Upper lobe of left lung (tissue), 6 donors: ENCODE measurements around the gene HIGD1A. TPM values are rescaled to one million over a fixed set of nuclear protein-coding genes. Genes with fewer than 3 reads are reported as not detected.

ENCODE experiments used
- ATAC-seq, 2 donors: fragments of 200-7000 bp; cut with Tn5 transposase; one replicate each; pipeline ENCODE4 v1.9.1; 2022; ENCODE audit warnings: mild to moderate bottlenecking in 2 of 2, moderate library complexity in 2 of 2; ENCODE audit not compliant: low FRiP score in 2 of 2
- DNase-seq, 2 donors: peaks; one replicate each; pipeline ENCODE4 v3.0.0-alpha.2; 2019 to 2020
- H3K27ac ChIP-seq, 4 donors: fragments of 200-600 bp; sonication (generic); one replicate each; pipeline ENCODE4 v1.5.1; 2016 to 2019
- H3K27me3 ChIP-seq, 4 donors: fragments of 200-600 bp; sonication (generic); one replicate each; pipeline ENCODE4 v1.5.1; 2017 to 2019
- H3K36me3 ChIP-seq, 4 donors: fragments of 200-600 bp; sonication (generic); one replicate each; pipeline ENCODE4 v1.5.1; 2016 to 2019
- H3K4me1 ChIP-seq, 4 donors: fragments of 200-600 bp; sonication (generic); one replicate each; pipeline ENCODE4 v1.5.1; 2018 to 2019
- H3K4me3 ChIP-seq, 4 donors: fragments of 200-600 bp; sonication (generic); one replicate each; pipeline ENCODE4 v1.5.1; 2017 to 2019; ENCODE audit warnings: mild to moderate bottlenecking in 2 of 4, moderate library complexity in 1 of 4
- H3K9me3 ChIP-seq, 4 donors: fragments of 200-600 bp; sonication (generic); one replicate each; pipeline ENCODE4 v1.5.1; 2018 to 2019
- EP300 ChIP-seq, 4 donors: sonication (generic); formaldehyde crosslinking; IDR thresholded peaks; one replicate each; pipeline ENCODE4 v1.5.1; 2017; ENCODE audit warnings: antibody characterized with exemption in 4 of 4, control low read depth in 2 of 4
- POLR2A ChIP-seq, 4 donors: fragments of 450-650 bp; IDR thresholded peaks; one replicate each; pipeline ENCODE4 v1.5.1; 2016 to 2017; ENCODE audit warnings: antibody characterized with exemption in 4 of 4, mild to moderate bottlenecking in 2 of 4
- POLR2AphosphoS5 ChIP-seq, 2 donors: sonication (generic); formaldehyde crosslinking; IDR thresholded peaks; one replicate each; pipeline ENCODE4 v1.5.1; 2017; ENCODE audit warnings: antibody characterized with exemption in 2 of 2
- WGBS, 2 donors: methylation state at CpG; one replicate each; pipeline ENCODE4 v1.1.5; 2017 to 2018; 5-methylcytosine and 5-hydroxymethylcytosine counted together
- total RNA-seq, 6 donors: library from RNA; depleted of rRNA in 4 of 6; stranded (reverse); fragments of >200 nt in 4 of 6; gene quantifications; one replicate each; pipeline versions ENCODE4 v1.1.0 to v1.2.1, GENCODE V29; 2016 to 2021
- TF ChIP-seq, protein P1 (sequence below), 6 experiments: fragments of 450-650 bp in 4 of 6; fragments of 200-600 bp in 2 of 6; sonication (generic) in 2 of 6; IDR thresholded peaks; one replicate each; pipeline ENCODE4 v1.5.1; 2016 to 2019; ENCODE audit warnings: antibody characterized with exemption in 6 of 6
- donor health status: DM: no; HTN: no; CAD: no; lungs with moderate emphysema.
- donor health status: DM: no; HTN: yes; CAD: no; lungs with severe emphysema.

The HIGD1A gene
- total RNA-seq, 6 donors from 2014 or later: 26.2 to 108 (median 73.3) TPM

- H3K27me3 ChIP-seq: no peaks in the 10 kb centered on the region
- H3K36me3 ChIP-seq: no peaks in the 10 kb centered on the region
- H3K4me3 ChIP-seq: no peak overlapping the region
- ATAC-seq (no peak), DNase-seq (no peak)
- peaks cover 7 to 17% (median 9%) of the 10 kb centered on the region in 4 donors for H3K4me1 ChIP-seq
- H3K27ac ChIP-seq: no peak overlapping the region
- no peak for TF ChIP-seq POLR2AphosphoS5 (IDR thresholded peaks at IDR 0.05)
- TF ChIP-seq, protein P1, sequence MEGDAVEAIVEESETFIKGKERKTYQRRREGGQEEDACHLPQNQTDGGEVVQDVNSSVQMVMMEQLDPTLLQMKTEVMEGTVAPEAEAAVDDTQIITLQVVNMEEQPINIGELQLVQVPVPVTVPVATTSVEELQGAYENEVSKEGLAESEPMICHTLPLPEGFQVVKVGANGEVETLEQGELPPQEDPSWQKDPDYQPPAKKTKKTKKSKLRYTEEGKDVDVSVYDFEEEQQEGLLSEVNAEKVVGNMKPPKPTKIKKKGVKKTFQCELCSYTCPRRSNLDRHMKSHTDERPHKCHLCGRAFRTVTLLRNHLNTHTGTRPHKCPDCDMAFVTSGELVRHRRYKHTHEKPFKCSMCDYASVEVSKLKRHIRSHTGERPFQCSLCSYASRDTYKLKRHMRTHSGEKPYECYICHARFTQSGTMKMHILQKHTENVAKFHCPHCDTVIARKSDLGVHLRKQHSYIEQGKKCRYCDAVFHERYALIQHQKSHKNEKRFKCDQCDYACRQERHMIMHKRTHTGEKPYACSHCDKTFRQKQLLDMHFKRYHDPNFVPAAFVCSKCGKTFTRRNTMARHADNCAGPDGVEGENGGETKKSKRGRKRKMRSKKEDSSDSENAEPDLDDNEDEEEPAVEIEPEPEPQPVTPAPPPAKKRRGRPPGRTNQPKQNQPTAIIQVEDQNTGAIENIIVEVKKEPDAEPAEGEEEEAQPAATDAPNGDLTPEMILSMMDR (IDR thresholded peaks at IDR 0.05): no peak
- TF ChIP-seq POLR2A (IDR thresholded peaks at IDR 0.05): no peak
- TF ChIP-seq EP300 (IDR thresholded peaks at IDR 0.05): no peak
- WGBS, 2 donors: 54 to 77% methylated on average over 1 of the region's 1 CpG
- no peaks in the 10 kb centered on the region for H3K9me3 ChIP-seq
These were observed 33.0 kb downstream of the HIGD1A start for GRCh38 chr3:42771271-42771670.

- Histone ChIP-seq H3K4me3 (no peak overlapping the region), H3K36me3 (no peaks in the 10 kb centered on the region), H3K27me3 (no peaks in the 10 kb centered on the region), H3K4me1 (peaks cover 7 to 22% (median 16%) of the 10 kb centered on the region in 4 donors), H3K9me3 (no peaks in the 10 kb centered on the region), H3K27ac (no peak overlapping the region)
- 95 to 100% methylated on average over 5 to 28 of the region's 28 CpGs for WGBS, 2 donors
- TF ChIP-seq POLR2A (IDR thresholded peaks at IDR 0.05): no peak
- TF ChIP-seq EP300 (IDR thresholded peaks at IDR 0.05): no peak
- no peak for TF ChIP-seq POLR2AphosphoS5 (IDR thresholded peaks at IDR 0.05)
- TF ChIP-seq, protein P1 (IDR thresholded peaks at IDR 0.05): no peak
- DNase-seq (peak in 1 of 2 donors; percentile 78), ATAC-seq (no peak)
These were observed 34.7 kb downstream of the HIGD1A start for GRCh38 chr3:42769477-42770131.

DNA sequence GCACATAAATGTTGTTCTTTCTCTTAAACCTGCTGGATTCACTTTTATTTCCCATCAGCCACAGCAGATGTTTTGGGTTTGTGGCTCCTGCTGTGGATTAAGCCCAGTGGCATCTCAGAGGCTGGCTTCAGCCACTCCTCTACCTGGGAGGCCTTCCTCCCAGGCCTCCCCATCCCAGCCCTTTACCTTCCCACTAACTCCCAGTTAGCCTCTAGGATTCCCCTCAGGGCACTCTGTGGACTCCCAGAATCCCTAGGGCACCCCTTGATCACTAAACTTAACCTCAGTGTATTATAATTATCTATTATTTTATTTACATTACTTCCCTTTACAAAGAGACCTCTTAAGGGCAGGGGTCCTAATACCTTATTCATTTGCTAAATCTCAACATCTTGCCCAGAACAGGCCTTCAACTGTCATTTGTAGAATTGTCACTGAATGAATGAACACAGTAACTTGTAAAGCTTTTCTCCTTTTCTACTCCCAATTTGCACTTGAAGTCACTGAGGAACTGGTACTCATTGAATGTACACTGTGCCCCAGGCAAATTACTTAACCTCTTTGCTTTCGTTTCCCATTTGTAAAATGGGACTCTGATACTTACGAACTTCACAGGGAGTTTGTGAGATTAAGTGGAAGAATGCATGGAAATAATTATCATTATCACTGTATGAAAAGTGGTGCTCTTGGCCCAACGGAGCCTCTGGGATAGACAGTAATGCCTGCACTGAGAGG is 39.6 kb downstream of the HIGD1A start:
- Histone ChIP-seq H3K4me1 (peaks cover 12 to 26% (median 19%) of the 10 kb centered on the region in 4 donors), H3K4me3 (no peak overlapping the region), H3K27ac (peak overlapping the region in 2 of 4 donors; percentile 44 to 46), H3K9me3 (no peaks in the 10 kb centered on the region), H3K36me3 (no peaks in the 10 kb centered on the region), H3K27me3 (no peaks in the 10 kb centered on the region)
- WGBS, 2 donors: 56 to 81% methylated on average over 3 of the region's 3 CpGs
- no peak for ATAC-seq
- no peak for DNase-seq
- TF ChIP-seq EP300 (IDR thresholded peaks at IDR 0.05): no peak
- TF ChIP-seq POLR2AphosphoS5 (IDR thresholded peaks at IDR 0.05): no peak
- TF ChIP-seq, protein P1 (IDR thresholded peaks at IDR 0.05): no peak
- no peak for TF ChIP-seq POLR2A (IDR thresholded peaks at IDR 0.05)

GRCh38 chr3:42764115-42764514 is 40.2 kb downstream of the HIGD1A start:
- Histone ChIP-seq H3K27ac (peak overlapping the region in 2 of 4 donors; percentile 46 to 62), H3K4me1 (peaks cover 12 to 26% (median 19%) of the 10 kb centered on the region in 4 donors), H3K4me3 (no peak overlapping the region), H3K36me3 (no peaks in the 10 kb centered on the region), H3K27me3 (no peaks in the 10 kb centered on the region), H3K9me3 (no peaks in the 10 kb centered on the region)
- TF ChIP-seq POLR2A (IDR thresholded peaks at IDR 0.05) (no peak), POLR2AphosphoS5 (IDR thresholded peaks at IDR 0.05) (no peak), EP300 (IDR thresholded peaks at IDR 0.05) (no peak)
- TF ChIP-seq, protein P1 (IDR thresholded peaks at IDR 0.05): no peak
- DNase-seq (peak in 1 of 2 donors; percentile 46), ATAC-seq (peak in 1 of 2 donors; percentile 66)
- WGBS, 2 donors: 59 to 75% methylated on average over 3 of the region's 3 CpGs
